Superior temporal gyrus (tissue), 1 donor: ENCODE data around the gene DENND2C.

Experiments
- DNase-seq: peaks from one replicate; pipeline ENCODE4 v3.0.0-alpha.2; 2016; ENCODE audit errors: extremely low spot score

Gene DENND2C

GRCh38 chr1:114685851-114686250 is 16.0 kb upstream of the DENND2C start:
- no peak for DNase-seq

- DNase-seq = no peak
These were observed 7.8 kb upstream of the DENND2C start for GRCh38 chr1:114677691-114678090.

GRCh38 chr1:114676115-114676514 is 6.3 kb upstream of the DENND2C start:
- no peak for DNase-seq

GRCh38 chr1:114671939-114672275 is 2.1 kb upstream of the DENND2C start:
- no peak for DNase-seq

GRCh38 chr1:114671011-114671938 is 1.4 kb upstream of the DENND2C start:
- no peak for DNase-seq

GRCh38 chr1:114670083-114671010 is 498 bp upstream of the DENND2C start:
- peak; percentile 59 for DNase-seq

GRCh38 chr1:114668784-114669561 is 876 bp downstream of the DENND2C start:
- DNase-seq = no peak

GRCh38 chr1:114668373-114668772 is 1.5 kb downstream of the DENND2C start:
- DNase-seq = no peak

- DNase-seq = no peak
These were observed 2.9 kb downstream of the DENND2C start for GRCh38 chr1:114666954-114667353.

- DNase-seq = no peak
These were observed 9.6 kb downstream of the DENND2C start for GRCh38 chr1:114660238-114660637.

GRCh38 chr1:114651893-114652292 is 18.0 kb downstream of the DENND2C start:
- DNase-seq = no peak

- DNase-seq = no peak
These were observed 21.3 kb downstream of the DENND2C start for GRCh38 chr1:114648503-114648902.

GRCh38 chr1:114641377-114641776 is 28.5 kb downstream of the DENND2C start:
- DNase-seq = no peak

- DNase-seq = no peak
These were observed 30.9 kb downstream of the DENND2C start for GRCh38 chr1:114638910-114639309.

GRCh38 chr1:114632427-114632826 is 37.4 kb downstream of the DENND2C start:
- no peak for DNase-seq

GRCh38 chr1:114627107-114627506 is 42.7 kb downstream of the DENND2C start:
- no peak for DNase-seq

GRCh38 chr1:114623364-114623763 is 46.5 kb downstream of the DENND2C start:
- DNase-seq = no peak

GRCh38 chr1:114620419-114620818 is 49.4 kb downstream of the DENND2C start:
- DNase-seq = no peak

- DNase-seq = no peak
These were observed 51.2 kb downstream of the DENND2C start for GRCh38 chr1:114618606-114619005.

- no peak for DNase-seq
These were observed 59.2 kb downstream of the DENND2C start for GRCh38 chr1:114610546-114611245.

GRCh38 chr1:114609826-114610225 is 60.0 kb downstream of the DENND2C start:
- no peak for DNase-seq
